Neural cell (in vitro differentiated cells): ENCODE data around the gene RNPEP.

Experiments used
- EZH2 ChIP-seq: fragments of 200-600, 300-800 bp; shearing (Covaris generic), sonication (generic); IDR thresholded peaks from 2 replicates; pipeline ENCODE4 v1.6.1; 2014; ENCODE audit warnings: antibody characterized with exemption, low read length, borderline replicate concordance, mild to moderate bottlenecking; ENCODE audit not compliant: insufficient read depth, poor library complexity, severe bottlenecking
- TF ChIP-seq, protein P1 (sequence below): fragments of 450-650 bp; IDR thresholded peaks from 2 replicates; pipeline ENCODE4 v1.5.1; 2014; ENCODE audit warnings: antibody characterized with exemption, mild to moderate bottlenecking, moderate library complexity; ENCODE audit not compliant: poor library complexity, severe bottlenecking

DNA sequence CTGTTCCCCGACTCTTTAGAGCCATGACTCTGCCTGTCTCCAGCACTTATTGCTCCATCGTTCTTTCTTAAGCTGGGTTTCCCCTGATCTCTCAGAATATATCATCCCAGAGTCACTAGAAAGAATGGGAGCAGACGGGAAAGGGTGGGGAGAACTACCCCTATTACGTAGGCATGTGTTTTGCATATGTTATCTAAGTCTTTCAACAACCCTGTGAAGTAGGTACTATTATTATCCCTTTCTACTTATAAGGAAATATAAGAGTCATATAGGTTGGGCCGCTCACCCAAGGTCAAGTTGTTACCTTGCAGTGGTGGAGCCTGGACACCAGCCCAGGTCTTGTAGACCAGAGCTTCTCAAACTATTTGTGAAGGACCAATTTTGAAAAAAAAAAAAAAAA is 66.7 kb downstream of the RNPEP start:
- no peak for TF ChIP-seq EZH2
- TF ChIP-seq, protein P1, sequence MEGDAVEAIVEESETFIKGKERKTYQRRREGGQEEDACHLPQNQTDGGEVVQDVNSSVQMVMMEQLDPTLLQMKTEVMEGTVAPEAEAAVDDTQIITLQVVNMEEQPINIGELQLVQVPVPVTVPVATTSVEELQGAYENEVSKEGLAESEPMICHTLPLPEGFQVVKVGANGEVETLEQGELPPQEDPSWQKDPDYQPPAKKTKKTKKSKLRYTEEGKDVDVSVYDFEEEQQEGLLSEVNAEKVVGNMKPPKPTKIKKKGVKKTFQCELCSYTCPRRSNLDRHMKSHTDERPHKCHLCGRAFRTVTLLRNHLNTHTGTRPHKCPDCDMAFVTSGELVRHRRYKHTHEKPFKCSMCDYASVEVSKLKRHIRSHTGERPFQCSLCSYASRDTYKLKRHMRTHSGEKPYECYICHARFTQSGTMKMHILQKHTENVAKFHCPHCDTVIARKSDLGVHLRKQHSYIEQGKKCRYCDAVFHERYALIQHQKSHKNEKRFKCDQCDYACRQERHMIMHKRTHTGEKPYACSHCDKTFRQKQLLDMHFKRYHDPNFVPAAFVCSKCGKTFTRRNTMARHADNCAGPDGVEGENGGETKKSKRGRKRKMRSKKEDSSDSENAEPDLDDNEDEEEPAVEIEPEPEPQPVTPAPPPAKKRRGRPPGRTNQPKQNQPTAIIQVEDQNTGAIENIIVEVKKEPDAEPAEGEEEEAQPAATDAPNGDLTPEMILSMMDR, result no peak
